ENCODE results near the gene NELL1. TPM values are rescaled to one million over a fixed set of nuclear protein-coding genes. Genes with fewer than 3 reads are reported as not detected.

NELL1 gene
- total RNA-seq, 1 donor from 2014 or later = 0.45 TPM

- peaks cover 4% of the 10 kb centered on the region for H3K9me3 Mint-ChIP-seq (ENCODE audit: unreplicated experiment)
- Histone ChIP-seq H4K20me1 (ENCODE audit: insufficient read depth, low read length) (no peaks in the 10 kb centered on the region), H3K4me1 (ENCODE audit: insufficient read depth, low read length) (no peaks in the 10 kb centered on the region), H3K27me3 (ENCODE audit: insufficient read depth, low read length) (no peaks in the 10 kb centered on the region), H3K4me3 (ENCODE audit: insufficient read depth, low read depth, low read length) (no peak overlapping the region), H3K36me3 (ENCODE audit: insufficient read depth, low read length) (no peaks in the 10 kb centered on the region), H3K4me2 (ENCODE audit: low read length) (no peak overlapping the region), H3K27ac (ENCODE audit: low read depth, low read length) (no peak overlapping the region), H2AFZ (ENCODE audit: low read depth, low read length) (no peak overlapping the region), H3K79me2 (ENCODE audit: insufficient read depth, low read length) (no peaks in the 10 kb centered on the region), H3K9ac (ENCODE audit: low read length) (no peak overlapping the region), H3K9me3 (ENCODE audit: insufficient read depth, low read depth, low read length) (no peaks in the 10 kb centered on the region)
- TF ChIP-seq CTCF (IDR thresholded peaks at IDR 0.05; ENCODE audit: insufficient read depth, low read depth, low read length) = no peak
- no peak for TF ChIP-seq EZH2 (IDR thresholded peaks at IDR 0.05; ENCODE audit: insufficient read depth, low read length)
- no peak overlapping the region for H3K4me3 Mint-ChIP-seq (ENCODE audit: unreplicated experiment)
- no peak overlapping the region for H3K27ac Mint-ChIP-seq (ENCODE audit: unreplicated experiment)
- H3K27me3 Mint-ChIP-seq (ENCODE audit: low read depth, unreplicated experiment) = peaks cover 22% of the 10 kb centered on the region
- DNase-seq (ENCODE audit: low read depth) (no peak), FAIRE-seq (no peak)
- peaks cover 6% of the 10 kb centered on the region for H3K4me1 Mint-ChIP-seq (ENCODE audit: low read depth, unreplicated experiment)
- no peaks in the 10 kb centered on the region for H3K36me3 Mint-ChIP-seq (ENCODE audit: low read depth, unreplicated experiment)
Measured at GRCh38 chr11:21405422-21405821, 736.0 kb downstream of the NELL1 start.

DNA sequence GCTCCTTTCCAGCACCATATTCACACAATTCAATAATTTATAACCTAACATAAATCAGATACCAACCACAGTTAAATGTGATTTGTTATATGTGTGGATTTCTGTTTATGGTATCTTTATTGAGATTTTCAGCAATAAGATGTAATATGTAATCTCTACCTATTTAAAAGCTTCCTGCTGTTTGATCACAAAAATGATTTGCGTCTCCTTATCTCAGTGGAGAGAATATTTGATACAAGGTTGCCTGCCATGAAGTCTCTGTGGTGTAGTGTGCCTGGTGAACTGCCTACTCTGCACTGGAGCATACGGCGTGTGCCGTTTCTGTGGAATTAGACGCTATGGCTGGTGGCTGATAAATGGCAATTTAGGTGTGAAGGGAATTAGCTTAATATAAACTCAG is 741.1 kb downstream of the NELL1 start:
- no peaks in the 10 kb centered on the region for H3K36me3 ChIP-seq (ENCODE audit: insufficient read depth, low read length)
- peaks cover 9% of the 10 kb centered on the region for H3K9me3 Mint-ChIP-seq (ENCODE audit: unreplicated experiment)
- no peak overlapping the region for H3K9ac ChIP-seq (ENCODE audit: low read length)
- no peaks in the 10 kb centered on the region for H4K20me1 ChIP-seq (ENCODE audit: insufficient read depth, low read length)
- no peak overlapping the region for H3K4me2 ChIP-seq (ENCODE audit: low read length)
- no peak overlapping the region for H3K27ac ChIP-seq (ENCODE audit: low read depth, low read length)
- no peak overlapping the region for H3K27ac Mint-ChIP-seq (ENCODE audit: unreplicated experiment)
- no peak for TF ChIP-seq EZH2 (IDR thresholded peaks at IDR 0.05; ENCODE audit: insufficient read depth, low read length)
- TF ChIP-seq CTCF (IDR thresholded peaks at IDR 0.05; ENCODE audit: insufficient read depth, low read depth, low read length) = no peak
- no peaks in the 10 kb centered on the region for H3K9me3 ChIP-seq (ENCODE audit: insufficient read depth, low read depth, low read length)
- no peak for DNase-seq (ENCODE audit: low read depth)
- FAIRE-seq = no peak
- H3K4me1 ChIP-seq (ENCODE audit: insufficient read depth, low read length) = no peaks in the 10 kb centered on the region
- no peaks in the 10 kb centered on the region for H3K36me3 Mint-ChIP-seq (ENCODE audit: low read depth, unreplicated experiment)
- H3K79me2 ChIP-seq (ENCODE audit: insufficient read depth, low read length) = no peaks in the 10 kb centered on the region
- peaks cover 20% of the 10 kb centered on the region for H3K27me3 Mint-ChIP-seq (ENCODE audit: low read depth, unreplicated experiment)
- H3K4me3 Mint-ChIP-seq (ENCODE audit: unreplicated experiment) = no peak overlapping the region
- H3K4me1 Mint-ChIP-seq (ENCODE audit: low read depth, unreplicated experiment) = peaks cover 10% of the 10 kb centered on the region
- no peak overlapping the region for H2AFZ ChIP-seq (ENCODE audit: low read depth, low read length)
- H3K4me3 ChIP-seq (ENCODE audit: insufficient read depth, low read depth, low read length) = no peak overlapping the region
- peaks cover 2% of the 10 kb centered on the region for H3K27me3 ChIP-seq (ENCODE audit: insufficient read depth, low read length)

DNA sequence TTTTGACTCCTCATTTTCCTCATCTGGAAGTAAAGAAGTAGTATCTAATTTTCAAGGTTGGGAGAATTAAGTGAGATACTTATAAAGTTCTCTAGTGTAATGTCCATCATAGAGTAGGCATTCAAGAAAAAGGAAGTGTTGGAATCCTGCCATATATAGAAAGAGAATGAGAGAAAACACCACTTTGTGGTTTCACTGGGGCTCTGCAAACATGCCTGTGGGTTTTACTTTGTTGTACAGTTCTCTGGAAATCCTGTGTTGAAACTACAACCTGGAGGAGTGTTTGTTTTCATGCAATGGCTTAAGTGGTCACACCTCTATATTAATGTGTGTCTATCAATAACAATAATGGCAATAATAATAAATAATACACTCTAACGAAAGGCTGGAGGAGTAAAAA is 741.7 kb downstream of the NELL1 start:
- Mint-ChIP-seq H3K4me3 (ENCODE audit: unreplicated experiment) (no peak overlapping the region), H3K9me3 (ENCODE audit: unreplicated experiment) (peaks cover 9% of the 10 kb centered on the region), H3K36me3 (ENCODE audit: low read depth, unreplicated experiment) (no peaks in the 10 kb centered on the region), H3K27ac (ENCODE audit: unreplicated experiment) (no peak overlapping the region), H3K27me3 (ENCODE audit: low read depth, unreplicated experiment) (peaks cover 26% of the 10 kb centered on the region), H3K4me1 (ENCODE audit: low read depth, unreplicated experiment) (peaks cover 8% of the 10 kb centered on the region)
- no peak for FAIRE-seq
- Histone ChIP-seq H3K9ac (ENCODE audit: low read length) (no peak overlapping the region), H3K36me3 (ENCODE audit: insufficient read depth, low read length) (no peaks in the 10 kb centered on the region), H3K4me3 (ENCODE audit: insufficient read depth, low read depth, low read length) (no peak overlapping the region), H3K4me1 (ENCODE audit: insufficient read depth, low read length) (no peaks in the 10 kb centered on the region), H3K9me3 (ENCODE audit: insufficient read depth, low read depth, low read length) (no peaks in the 10 kb centered on the region), H3K27ac (ENCODE audit: low read depth, low read length) (no peak overlapping the region), H3K27me3 (ENCODE audit: insufficient read depth, low read length) (peaks cover 2% of the 10 kb centered on the region), H3K79me2 (ENCODE audit: insufficient read depth, low read length) (no peaks in the 10 kb centered on the region), H3K4me2 (ENCODE audit: low read length) (no peak overlapping the region), H2AFZ (ENCODE audit: low read depth, low read length) (no peak overlapping the region), H4K20me1 (ENCODE audit: insufficient read depth, low read length) (no peaks in the 10 kb centered on the region)
- DNase-seq (ENCODE audit: low read depth) = no peak
- TF ChIP-seq EZH2 (IDR thresholded peaks at IDR 0.05; ENCODE audit: insufficient read depth, low read length) = no peak

Measured in astrocyte (in vitro differentiated cells and primary cell).